GM21717 (cell line): ENCODE results near the gene VSIG10L2.

Source experiments
- ATAC-seq: cut with Tn5 transposase; IDR thresholded peaks from one replicate; pipeline ENCODE4 v1.9.1; 2021; ENCODE audit warnings: mild to moderate bottlenecking, moderate library complexity; ENCODE audit not compliant: unreplicated experiment

Gene VSIG10L2

DNA sequence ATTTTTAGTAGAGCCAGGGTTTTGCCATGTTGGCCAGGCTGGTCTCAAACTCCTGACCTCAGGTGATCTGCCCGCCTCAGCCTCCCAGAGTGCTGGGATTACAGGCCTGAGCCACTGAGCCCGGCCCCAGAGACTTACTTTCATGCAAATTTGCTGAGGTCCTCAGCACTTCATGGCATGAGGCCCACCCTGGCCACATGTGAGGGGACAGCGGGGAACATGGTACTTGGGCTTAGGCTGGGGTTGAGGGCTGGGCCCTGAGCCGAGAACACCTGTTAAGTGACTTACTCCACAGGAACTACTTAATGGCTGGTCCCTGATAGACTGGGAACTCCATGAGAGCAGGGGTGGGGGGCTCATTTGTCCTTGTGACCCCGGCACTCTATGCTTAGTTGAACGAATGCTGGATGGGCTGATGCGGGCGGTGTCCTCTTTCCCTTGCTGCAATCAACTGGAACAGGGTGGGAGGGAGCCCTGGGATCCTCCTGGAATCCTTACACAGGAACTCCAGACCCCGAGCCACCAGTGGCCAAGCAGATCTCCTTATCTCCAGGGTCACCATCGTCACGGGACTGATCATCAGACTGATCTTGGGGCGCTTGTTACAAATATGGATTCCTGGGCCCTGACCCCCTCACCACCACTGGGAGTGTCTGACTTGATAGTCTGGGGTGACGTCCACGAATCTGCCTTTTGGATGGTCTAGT, 1.0 kb downstream of the VSIG10L2 start:
- ATAC-seq = no peak

GRCh38 chr11:125947419-125948277, 1.8 kb downstream of the VSIG10L2 start:
- ATAC-seq = no peak

- no peak for ATAC-seq
Observed at GRCh38 chr11:125948278-125949051, 2.6 kb downstream of the VSIG10L2 start.

DNA sequence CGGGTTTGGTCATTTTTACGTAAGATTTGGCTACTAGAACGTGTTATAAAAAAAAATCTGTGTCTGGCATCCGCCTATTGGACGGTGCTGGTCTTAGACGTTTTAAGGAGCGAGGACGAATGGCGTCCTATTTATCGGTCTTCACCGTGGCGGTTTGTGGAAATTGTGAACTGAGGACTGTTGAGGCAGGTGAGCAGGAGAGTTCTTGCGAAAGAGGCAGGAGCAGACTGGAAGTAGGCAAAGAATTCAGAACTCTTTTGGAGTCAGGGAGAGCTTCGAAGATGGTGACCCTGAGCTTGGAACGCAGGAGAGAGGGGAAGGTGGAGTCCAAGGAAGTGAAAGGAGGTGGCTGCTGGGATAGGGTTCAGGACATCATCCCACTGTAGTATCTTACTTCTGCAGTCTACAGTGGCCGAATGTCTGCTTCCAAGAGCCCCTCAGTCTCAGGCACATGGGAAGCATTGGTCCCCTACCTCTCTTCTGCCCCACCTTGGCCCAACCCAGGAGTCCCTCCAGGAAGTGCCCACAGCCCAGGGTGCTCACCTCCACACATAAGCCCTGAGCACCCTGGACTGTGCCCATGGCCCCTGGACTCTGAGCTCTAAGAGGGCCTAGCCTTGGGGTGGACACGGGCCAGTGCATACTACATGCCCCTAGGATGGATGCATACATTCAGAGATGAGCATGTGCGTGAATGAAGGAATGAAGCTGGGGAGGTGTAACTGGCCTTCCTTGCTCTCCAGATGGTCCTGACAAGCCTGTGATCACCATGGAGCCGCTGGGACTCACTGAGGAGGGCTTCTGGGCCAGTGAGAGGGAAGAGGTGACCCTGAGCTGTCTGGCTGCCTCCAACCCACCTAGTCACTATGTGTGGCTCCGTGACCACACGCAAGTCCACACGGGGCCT, 3.7 kb downstream of the VSIG10L2 start:
- ATAC-seq = no peak

- no peak for ATAC-seq
Observed at GRCh38 chr11:125950178-125950490, 4.3 kb downstream of the VSIG10L2 start.

GRCh38 chr11:125950696-125951651, 5.1 kb downstream of the VSIG10L2 start:
- ATAC-seq = no peak

DNA sequence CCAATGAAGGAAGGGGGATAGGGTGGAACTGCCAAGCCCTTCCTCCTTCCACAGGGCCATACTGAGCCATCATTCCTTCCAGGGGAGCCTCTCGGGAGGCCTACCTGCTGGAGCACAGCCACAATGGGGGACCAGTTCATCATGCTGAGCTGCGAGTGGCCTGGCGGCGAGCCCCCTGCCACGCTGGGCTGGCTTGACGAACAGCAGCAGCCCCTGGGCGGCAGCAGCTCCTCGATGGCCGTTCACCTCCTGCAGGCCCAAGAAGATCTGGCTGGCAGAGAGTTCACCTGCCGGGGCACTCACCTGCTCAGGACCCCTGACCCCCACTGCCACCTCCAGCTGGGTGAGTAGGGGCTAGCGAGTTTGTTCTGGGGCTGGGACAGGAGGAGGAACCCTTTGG, 5.9 kb downstream of the VSIG10L2 start:
- ATAC-seq = no peak

- no peak for ATAC-seq
Observed at GRCh38 chr11:125952559-125952958, 6.7 kb downstream of the VSIG10L2 start.

DNA sequence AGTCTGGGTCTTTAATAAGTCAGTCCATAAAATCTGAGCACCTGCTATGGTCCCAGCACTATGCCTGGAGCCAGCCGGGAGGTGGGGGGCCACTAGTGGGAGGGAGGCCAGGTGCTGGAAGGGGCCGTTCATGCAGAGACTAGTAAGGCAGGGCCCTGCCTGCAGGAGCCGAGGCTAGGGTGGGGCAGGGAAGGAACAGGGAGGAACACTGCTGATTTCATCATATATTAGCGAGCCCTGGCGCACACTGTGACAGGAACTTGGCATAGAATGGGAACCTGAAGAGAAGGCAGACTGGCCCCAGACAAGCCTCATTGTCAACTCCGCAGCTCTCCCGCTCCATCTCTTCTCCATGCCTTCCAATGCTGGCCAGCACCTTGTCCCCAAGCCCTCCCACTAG, 7.1 kb downstream of the VSIG10L2 start:
- no peak for ATAC-seq

GRCh38 chr11:125953401-125953935, 7.6 kb downstream of the VSIG10L2 start:
- ATAC-seq = no peak

- no peak for ATAC-seq
Observed at GRCh38 chr11:125954123-125954944, 8.5 kb downstream of the VSIG10L2 start.

DNA sequence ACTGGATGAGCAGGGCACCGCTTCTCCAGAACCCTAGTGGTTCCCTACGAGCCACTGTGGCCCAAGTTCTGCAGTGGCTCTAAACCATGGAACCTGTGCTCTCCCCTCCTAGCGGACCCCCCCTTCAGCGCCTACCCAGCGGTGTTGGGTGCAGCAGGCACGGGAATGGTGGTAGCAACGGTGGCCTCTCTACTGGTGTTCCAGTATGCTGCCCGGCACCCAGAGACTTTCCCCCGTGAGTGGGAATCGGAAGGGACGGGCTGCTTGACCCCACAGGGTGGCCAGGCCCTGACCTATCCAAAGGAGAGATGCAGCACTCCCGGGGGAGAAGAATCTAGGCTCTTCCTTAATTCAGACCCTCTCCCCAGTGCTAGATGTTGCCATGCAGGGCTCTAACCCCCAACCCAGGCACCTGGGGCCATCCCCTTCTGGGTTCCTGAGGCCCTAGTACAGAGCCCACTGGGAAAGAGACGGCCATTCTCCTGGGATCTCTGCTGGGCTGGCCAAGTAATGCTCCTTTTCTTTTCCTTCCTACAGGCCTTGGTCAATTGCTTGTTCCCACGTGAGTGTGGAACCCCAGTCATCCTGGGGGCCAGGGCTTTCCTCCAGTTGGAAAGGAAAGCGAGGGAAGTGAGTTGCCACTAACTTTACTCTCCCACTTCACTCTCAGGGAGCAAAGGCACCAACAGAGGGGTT, 9.2 kb downstream of the VSIG10L2 start:
- ATAC-seq = no peak

DNA sequence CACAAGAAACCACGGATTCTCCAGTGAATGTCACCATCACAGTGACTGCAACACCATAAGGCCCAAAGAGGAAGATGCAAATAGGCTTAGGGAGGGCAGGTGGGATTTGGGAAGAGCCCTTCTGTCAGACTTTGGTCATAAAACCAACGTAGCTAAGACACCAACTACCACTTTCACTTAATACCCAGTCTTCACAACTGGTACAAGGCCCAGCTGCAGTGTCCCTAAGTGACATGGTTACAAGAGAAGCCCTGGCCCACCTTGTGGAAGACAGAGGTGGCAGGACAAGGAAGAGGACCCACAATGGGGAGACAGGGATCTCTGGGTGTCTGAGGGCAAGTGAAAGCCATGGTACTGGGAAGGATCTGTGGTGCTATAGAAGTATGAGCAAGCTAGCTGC, 10.0 kb downstream of the VSIG10L2 start:
- ATAC-seq = no peak

DNA sequence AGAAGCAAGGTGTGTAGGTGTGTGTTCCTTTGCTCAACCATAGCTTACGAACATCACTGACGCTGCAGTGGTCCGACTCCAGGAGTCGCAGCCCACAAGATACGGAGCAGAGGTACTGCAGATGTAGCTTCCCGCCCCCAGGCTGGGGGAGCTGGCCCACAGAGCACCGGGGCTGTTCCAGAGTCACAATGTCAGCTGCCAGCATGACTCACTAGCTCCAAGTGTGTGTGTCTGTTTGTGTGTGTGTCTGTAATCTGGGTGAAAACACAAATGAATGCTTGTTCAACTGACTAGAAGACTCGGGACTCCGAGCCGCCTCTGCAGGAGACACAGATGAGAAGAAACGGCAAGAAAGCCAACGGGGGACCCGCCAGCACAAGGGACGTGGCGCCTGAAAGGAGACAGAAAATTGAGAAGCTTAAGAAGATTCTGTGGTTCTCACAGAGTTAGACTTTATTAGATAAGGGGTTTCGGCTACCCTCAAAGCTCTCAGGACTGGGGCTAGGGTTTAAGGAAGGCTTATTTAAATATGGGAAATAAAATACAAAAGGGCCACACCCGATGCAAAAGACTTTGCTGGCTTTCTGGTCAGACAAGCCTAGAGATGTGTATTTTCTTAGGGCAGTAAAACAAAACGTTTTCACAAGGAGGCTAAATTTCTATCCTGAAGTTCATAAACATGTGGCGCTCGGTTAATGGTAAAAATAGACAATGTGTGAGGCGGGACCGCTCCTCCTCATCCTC, 10.7 kb downstream of the VSIG10L2 start:
- no peak for ATAC-seq

DNA sequence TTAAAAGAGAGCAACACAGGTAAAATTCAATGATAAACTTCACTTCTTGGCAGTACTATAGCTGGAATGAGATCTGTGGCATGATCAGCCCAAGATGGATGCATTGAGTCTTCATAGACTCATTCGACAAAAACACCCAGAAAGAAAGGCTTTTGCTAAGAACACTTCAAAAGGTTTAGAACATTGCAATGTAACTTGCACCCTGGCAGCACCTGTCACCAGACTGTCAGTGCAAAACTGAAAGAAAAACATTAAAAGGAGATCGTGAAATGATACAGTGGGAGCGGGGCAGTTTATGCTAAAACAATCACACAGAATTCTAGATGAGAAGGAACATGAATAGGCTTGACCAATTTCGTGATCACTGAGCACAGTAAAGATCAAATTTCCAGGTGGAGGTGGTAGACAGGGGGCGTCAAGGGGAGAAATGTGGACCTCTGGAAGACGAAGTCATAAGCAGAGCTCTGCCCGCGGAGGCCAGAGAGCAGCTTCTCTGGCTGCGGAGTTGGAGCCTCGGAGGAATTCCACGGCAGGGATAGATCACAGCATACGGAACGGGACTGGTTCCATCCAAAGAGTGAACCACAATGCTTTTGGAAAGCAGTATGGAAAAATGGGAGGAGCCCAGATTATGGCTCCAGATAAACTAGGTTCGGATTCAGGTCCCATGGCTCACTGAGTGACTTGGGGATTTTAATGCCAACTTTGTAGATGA, 11.9 kb downstream of the VSIG10L2 start:
- ATAC-seq = no peak

- ATAC-seq = no peak
Observed at GRCh38 chr11:125958872-125959400, 13.1 kb downstream of the VSIG10L2 start.
